Natural killer cell treated with Interleukin-12 subunit alpha and Interleukin-12 subunit beta and Interleukin-15 and Interleukin-18, amount 100 ng/mL, for 72 hours (primary cell): ENCODE results near the gene RIMS4. TPM values are rescaled to one million over a fixed set of nuclear protein-coding genes. Genes with fewer than 3 reads are reported as not detected.
A peak's percentile ranks its signal among the peaks of the same experiment; 100 is the strongest.
"Not testable (repeated sequence)": the region's sequence is repeated elsewhere in the genome, so short reads cannot be mapped to it uniquely, and the experiment has no call there.

Source experiments
- ATAC-seq, 2 donors: fragments of 150-1000 bp; cut with Tn5 transposase in 1 of 2; sonication (Bioruptor Pico), chemical (Tn5 transposase) in 1 of 2; 2 replicates each; pipeline ENCODE4 v1.10.0; 2021
- DNase-seq: peaks from one replicate; pipeline ENCODE4 v3.0.0; 2022; ENCODE audit warnings: low spot score
- H3K27ac Mint-ChIP-seq, 2 donors: 1 replicate in 1 of 2; 2 replicates in 1 of 2; pipeline ENCODE4 v1.8.0; 2022; ENCODE audit warnings: mixed read lengths in 2 of 2, mild to moderate bottlenecking in 1 of 2, moderate library complexity in 1 of 2
- H3K27me3 Mint-ChIP-seq, 2 donors: 1 replicate in 1 of 2; 2 replicates in 1 of 2; pipeline ENCODE4 v1.8.0; 2022; ENCODE audit warnings: mixed read lengths in 2 of 2
- H3K36me3 Mint-ChIP-seq: one replicate; pipeline ENCODE4 v1.8.0; 2022; ENCODE audit warnings: mixed read lengths
- H3K4me1 Mint-ChIP-seq, 2 donors: 1 replicate in 1 of 2; 2 replicates in 1 of 2; pipeline ENCODE4 v1.8.0; 2022; ENCODE audit warnings: low read depth in 2 of 2, mixed read lengths in 2 of 2, mild to moderate bottlenecking in 1 of 2
- H3K4me3 Mint-ChIP-seq: one replicate; pipeline ENCODE4 v1.8.0; 2022; ENCODE audit warnings: mixed read lengths
- H3K9me3 Mint-ChIP-seq: 2 replicates; pipeline ENCODE4 v1.8.0; 2022; ENCODE audit warnings: mixed read lengths
- total RNA-seq, 2 donors: library from RNA; stranded (reverse); gene quantifications; one replicate each; pipeline ENCODE4 v1.2.3, GENCODE V29; 2022

Gene RIMS4
- total RNA-seq, 2 donors from 2014 or later = not detected

GRCh38 chr20:44773070-44773829 lies 37.1 kb downstream of the RIMS4 start:
- H3K9me3 Mint-ChIP-seq = no peaks in the 10 kb centered on the region
- peaks cover 26 to 33% of the 10 kb centered on the region in 2 donors for H3K27me3 Mint-ChIP-seq

GRCh38 chr20:44772636-44773035 lies 37.7 kb downstream of the RIMS4 start:
- ATAC-seq = no peak

More at GRCh38 chr20:44773070-44773829, 37.1 kb downstream of the RIMS4 start:
- H3K27ac Mint-ChIP-seq = no peak overlapping the region
- DNase-seq (no peak), ATAC-seq (no peak)
- no peaks in the 10 kb centered on the region for H3K4me1 Mint-ChIP-seq
- H3K36me3 Mint-ChIP-seq = no peaks in the 10 kb centered on the region
- no peak overlapping the region for H3K4me3 Mint-ChIP-seq

GRCh38 chr20:44771172-44771535 lies 39.2 kb downstream of the RIMS4 start:
- Mint-ChIP-seq H3K27ac (no peak overlapping the region), H3K4me1 (no peaks in the 10 kb centered on the region), H3K4me3 (no peak overlapping the region), H3K27me3 (peaks cover 27 to 31% of the 10 kb centered on the region in 2 donors), H3K36me3 (no peaks in the 10 kb centered on the region), H3K9me3 (no peaks in the 10 kb centered on the region)
- DNase-seq (no peak), ATAC-seq (no peak)

More at GRCh38 chr20:44772636-44773035, 37.7 kb downstream of the RIMS4 start:
- Mint-ChIP-seq H3K9me3 (no peaks in the 10 kb centered on the region), H3K4me3 (no peak overlapping the region), H3K27me3 (peaks cover 26 to 33% of the 10 kb centered on the region in 2 donors), H3K4me1 (no peaks in the 10 kb centered on the region), H3K36me3 (no peaks in the 10 kb centered on the region), H3K27ac (no peak overlapping the region)
- no peak for DNase-seq

- ATAC-seq (no peak), DNase-seq (no peak)
- no peaks in the 10 kb centered on the region for H3K36me3 Mint-ChIP-seq
- no peaks in the 10 kb centered on the region for H3K4me1 Mint-ChIP-seq
- H3K4me3 Mint-ChIP-seq = no peak overlapping the region
- no peaks in the 10 kb centered on the region for H3K9me3 Mint-ChIP-seq
- H3K27me3 Mint-ChIP-seq = peaks cover 30 to 34% of the 10 kb centered on the region in 2 donors
- H3K27ac Mint-ChIP-seq = no peak overlapping the region
These were observed 39.7 kb downstream of the RIMS4 start for GRCh38 chr20:44770484-44771171.

GRCh38 chr20:44769481-44769863 lies 40.9 kb downstream of the RIMS4 start:
- ATAC-seq = no peak
- Mint-ChIP-seq H3K4me1 (no peaks in the 10 kb centered on the region), H3K27me3 (peaks cover 32 to 39% of the 10 kb centered on the region in 2 donors), H3K4me3 (no peak overlapping the region), H3K9me3 (no peaks in the 10 kb centered on the region), H3K27ac (no peak overlapping the region), H3K36me3 (no peaks in the 10 kb centered on the region)
- DNase-seq = no peak

- Mint-ChIP-seq H3K4me1 (no peaks in the 10 kb centered on the region), H3K36me3 (no peaks in the 10 kb centered on the region), H3K9me3 (no peaks in the 10 kb centered on the region), H3K4me3 (no peak overlapping the region), H3K27me3 (peaks cover 32 to 44% of the 10 kb centered on the region in 2 donors), H3K27ac (no peak overlapping the region)
- no peak for DNase-seq
- no peak for ATAC-seq
These were observed 41.4 kb downstream of the RIMS4 start for GRCh38 chr20:44768854-44769480.

GRCh38 chr20:44768256-44768655 lies 42.1 kb downstream of the RIMS4 start:
- H3K27me3 Mint-ChIP-seq = peaks cover 32 to 47% of the 10 kb centered on the region in 2 donors
- H3K27ac Mint-ChIP-seq = no peak overlapping the region
- H3K36me3 Mint-ChIP-seq = no peaks in the 10 kb centered on the region
- H3K4me3 Mint-ChIP-seq = no peak overlapping the region
- no peaks in the 10 kb centered on the region for H3K9me3 Mint-ChIP-seq
- ATAC-seq (no peak), DNase-seq (no peak)
- H3K4me1 Mint-ChIP-seq = no peaks in the 10 kb centered on the region

GRCh38 chr20:44765701-44766347 lies 44.5 kb downstream of the RIMS4 start:
- no peak overlapping the region for H3K27ac Mint-ChIP-seq
- no peak overlapping the region for H3K4me3 Mint-ChIP-seq
- no peaks in the 10 kb centered on the region for H3K9me3 Mint-ChIP-seq
- H3K27me3 Mint-ChIP-seq = peaks cover 25 to 40% of the 10 kb centered on the region in 2 donors
- H3K4me1 Mint-ChIP-seq = no peaks in the 10 kb centered on the region
- no peak for ATAC-seq
- H3K36me3 Mint-ChIP-seq = no peaks in the 10 kb centered on the region
- DNase-seq = no peak

GRCh38 chr20:44765091-44765490 lies 45.3 kb downstream of the RIMS4 start:
- H3K27me3 Mint-ChIP-seq = peaks cover 23 to 37% of the 10 kb centered on the region in 2 donors
- ATAC-seq = no peak
- H3K9me3 Mint-ChIP-seq = no peaks in the 10 kb centered on the region
- H3K4me1 Mint-ChIP-seq = no peaks in the 10 kb centered on the region
- H3K27ac Mint-ChIP-seq = no peak overlapping the region
- DNase-seq = peak; percentile 31
- no peak overlapping the region for H3K4me3 Mint-ChIP-seq
- no peaks in the 10 kb centered on the region for H3K36me3 Mint-ChIP-seq

GRCh38 chr20:44763798-44764197 lies 46.5 kb downstream of the RIMS4 start:
- H3K36me3 Mint-ChIP-seq, H3K4me1 Mint-ChIP-seq, DNase-seq, H3K27ac Mint-ChIP-seq, ATAC-seq, H3K9me3 Mint-ChIP-seq, H3K4me3 Mint-ChIP-seq: not testable (repeated sequence)
- H3K27me3 Mint-ChIP-seq = peaks cover 17 to 25% of the 10 kb centered on the region in 2 donors

GRCh38 chr20:44762466-44763140 lies 47.7 kb downstream of the RIMS4 start:
- Mint-ChIP-seq H3K9me3 (no peaks in the 10 kb centered on the region), H3K36me3 (no peaks in the 10 kb centered on the region)

GRCh38 chr20:44761423-44761822 lies 48.9 kb downstream of the RIMS4 start:
- Mint-ChIP-seq H3K27me3 (peaks cover 13 to 21% of the 10 kb centered on the region in 2 donors), H3K36me3 (no peaks in the 10 kb centered on the region), H3K4me1 (no peaks in the 10 kb centered on the region), H3K4me3 (no peak overlapping the region), H3K9me3 (no peaks in the 10 kb centered on the region), H3K27ac (no peak overlapping the region)
- no peak for DNase-seq
- ATAC-seq = no peak

More at GRCh38 chr20:44762466-44763140, 47.7 kb downstream of the RIMS4 start:
- Mint-ChIP-seq H3K27ac (no peak overlapping the region), H3K4me3 (no peak overlapping the region), H3K27me3 (peaks cover 14 to 21% of the 10 kb centered on the region in 2 donors), H3K4me1 (no peaks in the 10 kb centered on the region)
- ATAC-seq (no peak), DNase-seq (peak; percentile 8)

GRCh38 chr20:44759595-44759994 lies 50.8 kb downstream of the RIMS4 start:
- Mint-ChIP-seq H3K36me3 (no peaks in the 10 kb centered on the region), H3K4me3 (no peak overlapping the region), H3K27ac (no peak overlapping the region), H3K27me3 (peaks cover 4 to 8% of the 10 kb centered on the region in 2 donors), H3K4me1 (no peaks in the 10 kb centered on the region), H3K9me3 (no peaks in the 10 kb centered on the region)
- ATAC-seq (no peak), DNase-seq (no peak)
